Osteocyte (in vitro differentiated cells): ENCODE data around the gene GRIK4. TPM values are rescaled to one million over a fixed set of nuclear protein-coding genes. Genes with fewer than 3 reads are reported as not detected.
"Not testable (repeated sequence)": the region's sequence is repeated elsewhere in the genome, so short reads cannot be mapped to it uniquely, and the experiment has no call there.

Experiments used
- DNase-seq: peaks from one replicate; pipeline ENCODE4 v3.0.0; 2021; ENCODE audit warnings: mixed read lengths; ENCODE audit not compliant: unreplicated experiment; ENCODE audit errors: extremely low spot score
- H3K27ac Mint-ChIP-seq: one replicate; pipeline ENCODE4 v1.8.0; 2021; ENCODE audit warnings: mild to moderate bottlenecking, mixed read lengths; ENCODE audit not compliant: unreplicated experiment
- H3K27me3 Mint-ChIP-seq: one replicate; pipeline ENCODE4 v1.8.0; 2021; ENCODE audit warnings: mixed read lengths; ENCODE audit not compliant: unreplicated experiment
- H3K36me3 Mint-ChIP-seq: one replicate; pipeline ENCODE4 v1.8.0; 2021; ENCODE audit warnings: mixed read lengths; ENCODE audit not compliant: unreplicated experiment
- H3K4me1 Mint-ChIP-seq: one replicate; pipeline ENCODE4 v1.8.0; 2021; ENCODE audit warnings: mixed read lengths; ENCODE audit not compliant: unreplicated experiment
- H3K4me3 Mint-ChIP-seq: one replicate; pipeline ENCODE4 v1.8.0; 2021; ENCODE audit warnings: mild to moderate bottlenecking, moderate library complexity, mixed read lengths; ENCODE audit not compliant: unreplicated experiment
- H3K9me3 Mint-ChIP-seq: one replicate; pipeline ENCODE4 v1.8.0; 2021; ENCODE audit warnings: mixed read lengths; ENCODE audit not compliant: unreplicated experiment
- CTCF ChIP-seq: fragments of 200-600 bp; sonication (generic); IDR thresholded peaks from 2 replicates; pipeline ENCODE4 v1.5.0; 2021; ENCODE audit warnings: antibody characterized with exemption, mild to moderate bottlenecking, moderate library complexity
- total RNA-seq: library from RNA; stranded (reverse); gene quantifications from 2 replicates; pipeline ENCODE4 v1.2.1, GENCODE V29; 2021

Gene GRIK4
- total RNA-seq, 1 donor from 2014 or later, result 0.11 TPM

GRCh38 chr11:120577624-120578363 lies 66.2 kb downstream of the GRIK4 start:
- Mint-ChIP-seq H3K9me3 (peaks cover 2% of the 10 kb centered on the region), H3K27ac (no peak overlapping the region), H3K4me3 (no peak overlapping the region), H3K27me3 (peaks cover 41% of the 10 kb centered on the region), H3K4me1 (no peaks in the 10 kb centered on the region), H3K36me3 (no peaks in the 10 kb centered on the region)
- no peak for TF ChIP-seq CTCF
- no peak for DNase-seq

- Mint-ChIP-seq H3K4me1 (no peaks in the 10 kb centered on the region), H3K27me3 (peaks cover 43% of the 10 kb centered on the region)
- TF ChIP-seq CTCF, result no peak
Observed at GRCh38 chr11:120578596-120579154, 67.1 kb downstream of the GRIK4 start.

GRCh38 chr11:120579611-120580031 lies 68.1 kb downstream of the GRIK4 start:
- no peaks in the 10 kb centered on the region for H3K36me3 Mint-ChIP-seq
- H3K4me1 Mint-ChIP-seq, result no peaks in the 10 kb centered on the region
- H3K27ac Mint-ChIP-seq, result no peak overlapping the region
- TF ChIP-seq CTCF, result no peak
- H3K4me3 Mint-ChIP-seq, result no peak overlapping the region
- peaks cover 17% of the 10 kb centered on the region for H3K9me3 Mint-ChIP-seq
- peaks cover 43% of the 10 kb centered on the region for H3K27me3 Mint-ChIP-seq
- DNase-seq, result no peak

More at GRCh38 chr11:120578596-120579154, 67.1 kb downstream of the GRIK4 start:
- Mint-ChIP-seq H3K9me3 (peaks cover 10% of the 10 kb centered on the region), H3K36me3 (no peaks in the 10 kb centered on the region), H3K4me3 (no peak overlapping the region), H3K27ac (no peak overlapping the region)
- DNase-seq, result no peak

DNA sequence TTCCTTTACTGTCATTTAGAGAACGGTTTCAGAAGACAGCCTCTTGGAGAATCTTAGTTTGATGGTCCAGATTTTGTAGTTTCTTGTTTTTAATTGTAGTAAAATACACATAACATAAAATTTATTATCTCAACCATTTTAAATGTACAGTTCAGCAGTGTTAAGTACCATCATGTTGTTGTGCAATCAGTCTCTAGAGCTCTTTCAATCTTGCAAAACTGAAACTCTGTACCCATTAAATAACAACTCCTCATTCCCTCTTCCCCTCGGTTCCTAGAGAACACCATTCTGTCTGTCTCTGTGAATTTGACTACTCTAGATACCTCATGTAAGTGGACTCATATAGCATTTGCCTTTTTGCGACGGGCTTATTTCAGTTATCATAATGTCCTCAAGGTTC lies 69.8 kb downstream of the GRIK4 start:
- Mint-ChIP-seq H3K4me1 (no peaks in the 10 kb centered on the region), H3K27ac (no peak overlapping the region), H3K9me3 (peaks cover 17% of the 10 kb centered on the region), H3K36me3 (no peaks in the 10 kb centered on the region), H3K27me3 (peaks cover 43% of the 10 kb centered on the region), H3K4me3 (no peak overlapping the region)
- TF ChIP-seq CTCF, result no peak
- no peak for DNase-seq

DNA sequence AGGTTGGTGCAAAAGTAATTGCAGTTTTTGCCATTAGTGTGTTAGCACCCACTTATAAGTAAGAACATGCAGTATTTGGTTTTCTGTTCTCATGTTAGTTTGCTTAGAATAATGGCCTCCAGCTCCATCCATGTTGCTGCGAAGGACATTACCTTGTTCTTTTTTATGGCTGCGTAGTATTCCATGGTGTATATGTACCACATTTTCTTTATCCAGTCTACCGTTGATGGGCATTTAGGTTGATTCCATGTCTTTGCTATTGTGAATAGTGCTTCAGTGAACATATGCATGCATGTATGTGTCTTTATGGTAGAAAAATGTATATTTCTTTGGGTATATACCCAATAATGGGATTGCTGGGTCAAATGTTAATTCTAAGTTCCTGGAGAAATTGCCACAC lies 71.0 kb downstream of the GRIK4 start:
- H3K36me3 Mint-ChIP-seq, H3K4me1 Mint-ChIP-seq, H3K4me3 Mint-ChIP-seq, H3K27ac Mint-ChIP-seq, DNase-seq: not testable (repeated sequence)
- Mint-ChIP-seq H3K27me3 (peaks cover 36% of the 10 kb centered on the region), H3K9me3 (peaks cover 17% of the 10 kb centered on the region)
